ENCODE measurements around the gene DNTTIP2. TPM values are rescaled to one million over a fixed set of nuclear protein-coding genes. Genes with fewer than 3 reads are reported as not detected.
"Not testable (repeated sequence)": the region's sequence is repeated elsewhere in the genome, so short reads cannot be mapped to it uniquely, and the experiment has no call there.

Gene DNTTIP2
- total RNA-seq, 4 donors from 2014 or later: 3.0 to 37.6 (median 24.2) TPM

DNA sequence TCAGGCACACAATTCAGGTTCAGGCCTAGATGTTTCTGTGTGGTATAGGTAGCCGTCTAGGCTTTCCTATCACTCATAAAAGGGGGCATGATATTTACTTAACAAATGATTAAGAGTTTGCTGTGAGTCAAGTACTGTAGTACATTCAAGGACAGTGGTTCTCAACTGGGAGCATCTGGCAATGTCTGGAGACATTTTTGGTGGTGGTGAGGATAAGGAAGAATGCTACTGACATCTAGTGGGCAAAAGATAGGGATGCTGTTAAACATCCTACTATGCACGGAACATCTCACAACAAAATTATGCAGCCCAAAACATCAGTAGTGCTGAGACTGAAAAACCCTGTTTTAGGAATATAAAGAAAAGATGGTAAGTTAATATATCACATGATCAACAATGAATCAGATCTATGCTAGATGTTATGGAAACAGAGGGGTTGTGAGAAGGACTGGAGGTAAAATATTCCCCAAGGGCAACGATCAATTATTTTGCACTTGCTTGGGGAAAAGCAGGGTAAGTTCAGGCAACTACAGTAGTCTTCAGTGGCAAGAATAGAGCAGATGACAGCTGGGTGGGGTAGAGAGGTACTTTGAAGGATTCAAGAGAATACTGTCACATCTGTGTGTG is 4.9 kb downstream of the DNTTIP2 start:
- Histone ChIP-seq H3K4me1 (peaks cover 10 to 27% (median 21%) of the 10 kb centered on the region in 4 donors), H3K9me3 (no peaks in the 10 kb centered on the region), H3K27me3 (no peaks in the 10 kb centered on the region), H3K36me3 (peaks cover 0 to 70% (median 28%) of the 10 kb centered on the region in 4 donors), H3K27ac (no peak overlapping the region), H3K4me3 (no peak overlapping the region)
- no peak for DNase-seq
- TF ChIP-seq POLR2A (IDR thresholded peaks at IDR 0.05) (no peak), CTCF (IDR thresholded peaks at IDR 0.05) (peak; percentile 23 to 54 (median 42))
- intact Hi-C loops (cut with DNase I; ENCODE audit: low total_unique reads): loop anchor here (5.0 kb wide), 1 partner anchor 1552 kb away; no protein-coding TSS in a partner anchor
- 43 to 71% methylated on average over 3 of the region's 3 CpGs for WGBS, 2 donors (ENCODE audit: low coverage in 1 of 2)
- in situ Hi-C loops (cut with MboI; ENCODE audit: low pct_ligation_motif_present in 1 of 4, low pct_unique_long_range_greater_than_20kb in 1 of 4, low sequenced_read_pairs in 3 of 4): no loop called here

DNA sequence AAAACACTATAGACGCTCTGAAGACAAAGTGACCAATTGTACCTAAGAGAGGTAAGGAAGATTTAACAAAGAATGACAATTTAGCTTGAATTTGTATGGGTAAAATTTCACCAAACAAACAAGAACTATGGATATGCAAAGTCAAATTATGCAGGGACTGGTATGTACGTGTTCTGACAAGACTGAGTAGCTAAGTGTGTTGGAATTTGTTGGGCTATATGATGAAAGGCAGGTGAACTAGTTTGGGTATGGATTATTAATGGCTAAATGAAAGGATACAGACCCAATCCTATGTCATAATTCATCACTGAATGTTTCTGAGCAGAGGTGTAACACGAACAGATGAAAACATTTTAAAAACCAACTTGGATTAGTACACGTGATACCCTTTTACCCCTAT is 7.6 kb downstream of the DNTTIP2 start:
- no peak for DNase-seq
- in situ Hi-C loops (cut with MboI; ENCODE audit: low pct_ligation_motif_present in 1 of 4, low pct_unique_long_range_greater_than_20kb in 1 of 4, low sequenced_read_pairs in 3 of 4): no loop called here
- TF ChIP-seq POLR2A (IDR thresholded peaks at IDR 0.05) (no peak), EP300 (IDR thresholded peaks at IDR 0.05; ENCODE audit: low read depth) (no peak), POLR2AphosphoS5 (IDR thresholded peaks at IDR 0.05) (no peak), CTCF (IDR thresholded peaks at IDR 0.05) (no peak)
- peaks cover 0 to 68% (median 33%) of the 10 kb centered on the region in 4 donors for H3K36me3 ChIP-seq
- intact Hi-C loops (cut with DNase I; ENCODE audit: low total_unique reads): loop anchor here (5.0 kb wide), 1 partner anchor 1549 kb away; no protein-coding TSS in a partner anchor
- no peak overlapping the region for H3K27ac ChIP-seq
- no peaks in the 10 kb centered on the region for H3K9me3 ChIP-seq
- no peaks in the 10 kb centered on the region for H3K27me3 ChIP-seq
- H3K4me3 ChIP-seq: no peak overlapping the region
- WGBS, 2 donors (ENCODE audit: low coverage in 1 of 2): 73 to 76% methylated on average over 4 of the region's 4 CpGs
- peaks cover 0 to 5% (median 3%) of the 10 kb centered on the region in 4 donors for H3K4me1 ChIP-seq

DNA sequence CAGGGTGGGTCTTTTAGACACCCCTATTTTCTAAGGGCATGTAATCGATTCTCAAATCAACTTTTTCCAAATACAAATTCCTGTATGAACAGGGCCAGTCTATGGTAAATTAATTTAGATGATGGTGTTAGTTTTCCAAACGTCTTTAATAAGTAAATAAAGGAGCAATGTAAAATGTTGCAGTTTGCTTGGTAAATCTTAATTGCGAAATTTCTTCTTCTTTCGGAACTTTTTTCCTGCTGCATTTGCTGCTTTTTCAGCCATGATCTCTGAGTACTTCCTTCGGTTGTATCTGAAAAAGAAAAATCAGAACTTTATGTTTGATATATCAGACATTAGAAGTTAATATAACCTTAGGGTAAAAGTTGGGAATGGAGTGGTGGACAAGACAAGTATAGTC is 9.4 kb downstream of the DNTTIP2 start:
- H3K4me1 ChIP-seq: no peaks in the 10 kb centered on the region
- no peak for DNase-seq
- H3K4me3 ChIP-seq: no peak overlapping the region
- peaks cover 0 to 57% (median 28%) of the 10 kb centered on the region in 4 donors for H3K36me3 ChIP-seq
- 91% methylated on average over 5 of the region's 5 CpGs for WGBS, 2 donors (ENCODE audit: low coverage in 1 of 2)
- no peaks in the 10 kb centered on the region for H3K27me3 ChIP-seq
- no peak overlapping the region for H3K27ac ChIP-seq
- intact Hi-C loops (cut with DNase I; ENCODE audit: low total_unique reads) (loop anchor here (5.0 kb wide), 1 partner anchor 1547 kb away; no protein-coding TSS in a partner anchor), in situ Hi-C loops (cut with MboI; ENCODE audit: low pct_ligation_motif_present in 1 of 4, low pct_unique_long_range_greater_than_20kb in 1 of 4, low sequenced_read_pairs in 3 of 4) (no loop called here)
- no peak for TF ChIP-seq POLR2AphosphoS5 (IDR thresholded peaks at IDR 0.05)
- no peak for TF ChIP-seq CTCF (IDR thresholded peaks at IDR 0.05)
- no peak for TF ChIP-seq POLR2A (IDR thresholded peaks at IDR 0.05)
- no peak for TF ChIP-seq EP300 (IDR thresholded peaks at IDR 0.05; ENCODE audit: low read depth)
- H3K9me3 ChIP-seq: no peaks in the 10 kb centered on the region

DNA sequence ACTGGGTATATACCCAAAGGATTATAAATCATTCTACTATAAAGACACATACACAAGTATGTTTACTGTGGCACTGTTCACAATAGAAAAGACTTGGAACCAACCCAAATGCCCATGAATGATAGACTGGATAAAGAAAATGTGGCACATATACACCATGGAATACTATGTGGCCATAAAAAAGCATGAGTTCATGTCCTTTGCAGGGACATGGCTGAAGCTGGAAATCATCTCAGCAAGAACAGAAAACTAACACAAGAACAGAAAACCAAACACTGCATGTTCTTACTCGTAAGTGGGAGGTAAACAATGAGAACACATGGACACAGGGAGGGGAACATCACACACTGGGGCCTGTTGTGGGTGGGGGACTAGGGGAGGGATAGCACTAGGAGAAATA is 10.5 kb downstream of the DNTTIP2 start:
- in situ Hi-C loops (cut with MboI; ENCODE audit: low pct_ligation_motif_present in 1 of 4, low pct_unique_long_range_greater_than_20kb in 1 of 4, low sequenced_read_pairs in 3 of 4); DNase-seq; H3K27ac ChIP-seq; H3K27me3 ChIP-seq; H3K4me1 ChIP-seq; H3K9me3 ChIP-seq; intact Hi-C loops (cut with DNase I; ENCODE audit: low total_unique reads); H3K4me3 ChIP-seq: not testable (repeated sequence)
- H3K36me3 ChIP-seq: peaks cover 0 to 52% (median 23%) of the 10 kb centered on the region in 4 donors
- 67 to 100% methylated on average over 1 of the region's 1 CpG for WGBS, 2 donors (ENCODE audit: low coverage in 1 of 2)

DNA sequence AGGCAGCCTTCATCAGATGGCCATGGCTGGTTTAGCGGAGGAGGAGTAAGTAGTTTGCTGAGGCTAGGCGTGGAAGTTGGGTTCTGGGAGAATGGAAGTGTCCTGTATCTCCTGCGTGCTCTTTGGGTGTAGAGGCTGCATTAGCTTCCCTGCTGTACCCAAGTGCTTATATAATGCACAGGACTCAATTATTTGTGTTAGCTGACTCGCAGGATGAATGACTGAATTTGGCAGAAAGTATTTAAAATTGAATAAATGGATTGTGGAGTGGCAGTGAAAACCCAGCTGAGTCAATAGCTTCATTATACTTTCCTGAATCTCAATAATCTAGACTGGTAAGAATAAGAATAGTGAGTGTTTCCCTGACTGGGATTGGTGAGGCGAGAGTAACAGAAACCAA is 13.8 kb downstream of the DNTTIP2 start:
- intact Hi-C loops (cut with DNase I; ENCODE audit: low total_unique reads): no loop called here
- no peak for DNase-seq
- no peak for TF ChIP-seq CTCF (IDR thresholded peaks at IDR 0.05)
- no peak for TF ChIP-seq POLR2A (IDR thresholded peaks at IDR 0.05)
- no peak for TF ChIP-seq EP300 (IDR thresholded peaks at IDR 0.05; ENCODE audit: low read depth)
- TF ChIP-seq POLR2AphosphoS5 (IDR thresholded peaks at IDR 0.05): no peak

More for the DNA sequence above, 13.8 kb downstream of the DNTTIP2 start:
- Histone ChIP-seq H3K27ac (no peak overlapping the region), H3K4me1 (no peaks in the 10 kb centered on the region), H3K4me3 (no peak overlapping the region), H3K9me3 (no peaks in the 10 kb centered on the region), H3K27me3 (no peaks in the 10 kb centered on the region), H3K36me3 (peaks cover 0 to 21% (median 7%) of the 10 kb centered on the region in 4 donors)
- in situ Hi-C loops (cut with MboI; ENCODE audit: low pct_ligation_motif_present in 1 of 4, low pct_unique_long_range_greater_than_20kb in 1 of 4, low sequenced_read_pairs in 3 of 4): no loop called here
- WGBS, 2 donors (ENCODE audit: low coverage in 1 of 2): 86 to 93% methylated on average over 3 to 5 of the region's 5 CpGs
